DOHH2 (cell line): ENCODE results near the gene CNGA3.
"Not testable (repeated sequence)": the region's sequence is repeated elsewhere in the genome, so short reads cannot be mapped to it uniquely, and the experiment has no call there.

Source experiments
- CTCF ChIP-seq: fragments of 200-600 bp; sonication (generic); IDR thresholded peaks from one replicate; pipeline ENCODE4 v1.5.1; 2014; ENCODE audit warnings: antibody characterized with exemption, mild to moderate bottlenecking, low read depth, low read length; ENCODE audit not compliant: poor library complexity, severe bottlenecking
- EZH2phosphoT487 ChIP-seq: fragments of 200-600 bp; sonication (generic); IDR thresholded peaks from 2 replicates; pipeline ENCODE4 v1.6.1; 2017; ENCODE audit warnings: borderline replicate concordance, mild to moderate bottlenecking, antibody characterized with exemption, low read length, moderate library complexity, mixed read lengths

GRCh38 chr2:98435670-98436069 lies 89.4 kb downstream of the CNGA3 start:
- not testable (repeated sequence) for TF ChIP-seq CTCF, EZH2phosphoT487
